ENCODE results near the gene RNU1-3.
"Not testable (repeated sequence)": the region's sequence is repeated elsewhere in the genome, so short reads cannot be mapped to it uniquely, and the experiment has no call there.

Gene RNU1-3

GRCh38 chr1:16636551-16637195 is 30.1 kb downstream of the RNU1-3 start:
- Histone ChIP-seq H3K36me3 (ENCODE audit: control insufficient read depth in 5 of 5, insufficient read depth in 5 of 5, low read length in 5 of 5) (peaks cover 2 to 45% (median 35%) of the 10 kb centered on the region in 5 donors), H3K9ac (ENCODE audit: low read length in 5 of 5) (peak overlapping the region in 1 of 5 donors; percentile 0)
- not testable (repeated sequence) for H3K4me1 ChIP-seq (ENCODE audit: control insufficient read depth in 5 of 5, insufficient read depth in 5 of 5, low read length in 5 of 5); H3K4me3 ChIP-seq (ENCODE audit: low read depth in 1 of 5, low read length in 5 of 5); H3K27ac ChIP-seq (ENCODE audit: low read depth, low read length); H3K9me3 ChIP-seq (ENCODE audit: control insufficient read depth in 5 of 5, low read length in 5 of 5); H3K27me3 ChIP-seq (ENCODE audit: control insufficient read depth in 5 of 5, insufficient read depth in 4 of 5, low read length in 5 of 5)

- H3K9me3 ChIP-seq (ENCODE audit: control insufficient read depth in 5 of 5, low read length in 5 of 5); H3K4me3 ChIP-seq (ENCODE audit: low read depth in 1 of 5, low read length in 5 of 5); H3K4me1 ChIP-seq (ENCODE audit: control insufficient read depth in 5 of 5, insufficient read depth in 5 of 5, low read length in 5 of 5); H3K27ac ChIP-seq (ENCODE audit: low read depth, low read length); H3K27me3 ChIP-seq (ENCODE audit: control insufficient read depth in 5 of 5, insufficient read depth in 4 of 5, low read length in 5 of 5): not testable (repeated sequence)
- H3K9ac ChIP-seq (ENCODE audit: low read length in 5 of 5) = peak overlapping the region in 2 of 5 donors; percentile 11 to 12
- H3K36me3 ChIP-seq (ENCODE audit: control insufficient read depth in 5 of 5, insufficient read depth in 5 of 5, low read length in 5 of 5) = peaks cover 2 to 52% (median 42%) of the 10 kb centered on the region in 5 donors
These were observed 30.8 kb downstream of the RNU1-3 start for GRCh38 chr1:16635959-16636358.

GRCh38 chr1:16633540-16634282 is 33.0 kb downstream of the RNU1-3 start:
- H3K27ac ChIP-seq (ENCODE audit: low read depth, low read length) = not testable (repeated sequence)

GRCh38 chr1:16632044-16632850 is 34.5 kb downstream of the RNU1-3 start:
- not testable (repeated sequence) for H3K9ac ChIP-seq (ENCODE audit: low read length in 5 of 5); H3K4me1 ChIP-seq (ENCODE audit: control insufficient read depth in 5 of 5, insufficient read depth in 5 of 5, low read length in 5 of 5); H3K9me3 ChIP-seq (ENCODE audit: control insufficient read depth in 5 of 5, low read length in 5 of 5); H3K27ac ChIP-seq (ENCODE audit: low read depth, low read length); H3K4me3 ChIP-seq (ENCODE audit: low read depth in 1 of 5, low read length in 5 of 5); H3K27me3 ChIP-seq (ENCODE audit: control insufficient read depth in 5 of 5, insufficient read depth in 4 of 5, low read length in 5 of 5)
- H3K36me3 ChIP-seq (ENCODE audit: control insufficient read depth in 5 of 5, insufficient read depth in 5 of 5, low read length in 5 of 5) = peaks cover 2 to 77% (median 66%) of the 10 kb centered on the region in 5 donors

More at GRCh38 chr1:16633540-16634282, 33.0 kb downstream of the RNU1-3 start:
- not testable (repeated sequence) for H3K27me3 ChIP-seq (ENCODE audit: control insufficient read depth in 5 of 5, insufficient read depth in 4 of 5, low read length in 5 of 5); H3K4me1 ChIP-seq (ENCODE audit: control insufficient read depth in 5 of 5, insufficient read depth in 5 of 5, low read length in 5 of 5); H3K9ac ChIP-seq (ENCODE audit: low read length in 5 of 5); H3K4me3 ChIP-seq (ENCODE audit: low read depth in 1 of 5, low read length in 5 of 5); H3K9me3 ChIP-seq (ENCODE audit: control insufficient read depth in 5 of 5, low read length in 5 of 5)
- H3K36me3 ChIP-seq (ENCODE audit: control insufficient read depth in 5 of 5, insufficient read depth in 5 of 5, low read length in 5 of 5) = peaks cover 2 to 66% (median 56%) of the 10 kb centered on the region in 5 donors

- peak overlapping the region in 1 of 5 donors; percentile 8 for H3K9ac ChIP-seq (ENCODE audit: low read length in 5 of 5)
- peaks cover 2 to 82% (median 71%) of the 10 kb centered on the region in 5 donors for H3K36me3 ChIP-seq (ENCODE audit: control insufficient read depth in 5 of 5, insufficient read depth in 5 of 5, low read length in 5 of 5)
- H3K4me3 ChIP-seq (ENCODE audit: low read depth in 1 of 5, low read length in 5 of 5) = no peak overlapping the region
- H3K4me1 ChIP-seq (ENCODE audit: control insufficient read depth in 5 of 5, insufficient read depth in 5 of 5, low read length in 5 of 5) = no peaks in the 10 kb centered on the region
- no peaks in the 10 kb centered on the region for H3K27me3 ChIP-seq (ENCODE audit: control insufficient read depth in 5 of 5, insufficient read depth in 4 of 5, low read length in 5 of 5)
- H3K9me3 ChIP-seq (ENCODE audit: control insufficient read depth in 5 of 5, low read length in 5 of 5) = no peaks in the 10 kb centered on the region
- no peak overlapping the region for H3K27ac ChIP-seq (ENCODE audit: low read depth, low read length)
These were observed 35.3 kb downstream of the RNU1-3 start for GRCh38 chr1:16631248-16632043.

GRCh38 chr1:16630661-16631247 is 36.0 kb downstream of the RNU1-3 start:
- Histone ChIP-seq H3K36me3 (ENCODE audit: control insufficient read depth in 5 of 5, insufficient read depth in 5 of 5, low read length in 5 of 5) (peaks cover 2 to 89% (median 78%) of the 10 kb centered on the region in 5 donors), H3K27me3 (ENCODE audit: control insufficient read depth in 5 of 5, insufficient read depth in 4 of 5, low read length in 5 of 5) (no peaks in the 10 kb centered on the region), H3K9me3 (ENCODE audit: control insufficient read depth in 5 of 5, low read length in 5 of 5) (no peaks in the 10 kb centered on the region), H3K4me1 (ENCODE audit: control insufficient read depth in 5 of 5, insufficient read depth in 5 of 5, low read length in 5 of 5) (no peaks in the 10 kb centered on the region), H3K4me3 (ENCODE audit: low read depth in 1 of 5, low read length in 5 of 5) (no peak overlapping the region), H3K27ac (ENCODE audit: low read depth, low read length) (no peak overlapping the region), H3K9ac (ENCODE audit: low read length in 5 of 5) (peak overlapping the region in 1 of 5 donors; percentile 8)

- H3K27ac ChIP-seq (ENCODE audit: low read depth, low read length); H3K27me3 ChIP-seq (ENCODE audit: control insufficient read depth in 5 of 5, insufficient read depth in 4 of 5, low read length in 5 of 5); H3K4me1 ChIP-seq (ENCODE audit: control insufficient read depth in 5 of 5, insufficient read depth in 5 of 5, low read length in 5 of 5); H3K9me3 ChIP-seq (ENCODE audit: control insufficient read depth in 5 of 5, low read length in 5 of 5); H3K4me3 ChIP-seq (ENCODE audit: low read depth in 1 of 5, low read length in 5 of 5): not testable (repeated sequence)
- peaks cover 2 to 93% (median 84%) of the 10 kb centered on the region in 5 donors for H3K36me3 ChIP-seq (ENCODE audit: control insufficient read depth in 5 of 5, insufficient read depth in 5 of 5, low read length in 5 of 5)
- peak overlapping the region in 1 of 5 donors; percentile 9 for H3K9ac ChIP-seq (ENCODE audit: low read length in 5 of 5)
These were observed 36.7 kb downstream of the RNU1-3 start for GRCh38 chr1:16629916-16630530.

GRCh38 chr1:16628361-16629111 is 38.2 kb downstream of the RNU1-3 start:
- peaks cover 0 to 92% (median 86%) of the 10 kb centered on the region in 5 donors for H3K36me3 ChIP-seq (ENCODE audit: control insufficient read depth in 5 of 5, insufficient read depth in 5 of 5, low read length in 5 of 5)

More at GRCh38 chr1:16628361-16629111, 38.2 kb downstream of the RNU1-3 start:
- Histone ChIP-seq H3K9me3 (ENCODE audit: control insufficient read depth in 5 of 5, low read length in 5 of 5) (no peaks in the 10 kb centered on the region), H3K9ac (ENCODE audit: low read length in 5 of 5) (peak overlapping the region in 1 of 5 donors; percentile 10), H3K27ac (ENCODE audit: low read depth, low read length) (no peak overlapping the region), H3K4me3 (ENCODE audit: low read depth in 1 of 5, low read length in 5 of 5) (no peak overlapping the region), H3K27me3 (ENCODE audit: control insufficient read depth in 5 of 5, insufficient read depth in 4 of 5, low read length in 5 of 5) (no peaks in the 10 kb centered on the region), H3K4me1 (ENCODE audit: control insufficient read depth in 5 of 5, insufficient read depth in 5 of 5, low read length in 5 of 5) (no peaks in the 10 kb centered on the region)

All from subcutaneous abdominal adipose tissue (tissue), 5 donors.